Posterior vena cava (tissue), 2 donors: ENCODE measurements around the gene TMUB1. TPM values are rescaled to one million over a fixed set of nuclear protein-coding genes. Genes with fewer than 3 reads are reported as not detected.
A peak's percentile ranks its signal among the peaks of the same experiment; 100 is the strongest.

Source experiments
- DNase-seq: peaks from one replicate; pipeline ENCODE4 v3.0.0-alpha.2; 2020; ENCODE audit warnings: low spot score
- intact Hi-C, 2 donors: fragments of 100-400 bp; cut with DNase I; formaldehyde crosslinking; loops; one replicate each; pipeline versions ENCODE4 v1.14.1 to v1.14.2; 2022 to 2023
- total RNA-seq, 2 donors: library from RNA; stranded (reverse); fragmentation: NEBNext Ultra II Directional; extraction: Animal tissue kit (Norgen Biotek cat#: 25700); gene quantifications; one replicate each; pipeline ENCODE4 v1.2.1, GENCODE V29; 2021
- donor health status: DM: yes; HTN: yes; CAD: no.
- donor health status: DM: yes; HTN: yes; CAD: no.

TMUB1 gene
- total RNA-seq, 2 donors from 2014 or later: 27.4 to 27.7 TPM

- intact Hi-C loops: loop anchor here in 1 of 2 donors (5.0 kb wide), 2 partner anchors 74 to 214 kb away; no protein-coding TSS in a partner anchor
- DNase-seq: peak; percentile 93
Measured at GRCh38 chr7:151110941-151111645, 27.8 kb upstream of the TMUB1 start.

DNA sequence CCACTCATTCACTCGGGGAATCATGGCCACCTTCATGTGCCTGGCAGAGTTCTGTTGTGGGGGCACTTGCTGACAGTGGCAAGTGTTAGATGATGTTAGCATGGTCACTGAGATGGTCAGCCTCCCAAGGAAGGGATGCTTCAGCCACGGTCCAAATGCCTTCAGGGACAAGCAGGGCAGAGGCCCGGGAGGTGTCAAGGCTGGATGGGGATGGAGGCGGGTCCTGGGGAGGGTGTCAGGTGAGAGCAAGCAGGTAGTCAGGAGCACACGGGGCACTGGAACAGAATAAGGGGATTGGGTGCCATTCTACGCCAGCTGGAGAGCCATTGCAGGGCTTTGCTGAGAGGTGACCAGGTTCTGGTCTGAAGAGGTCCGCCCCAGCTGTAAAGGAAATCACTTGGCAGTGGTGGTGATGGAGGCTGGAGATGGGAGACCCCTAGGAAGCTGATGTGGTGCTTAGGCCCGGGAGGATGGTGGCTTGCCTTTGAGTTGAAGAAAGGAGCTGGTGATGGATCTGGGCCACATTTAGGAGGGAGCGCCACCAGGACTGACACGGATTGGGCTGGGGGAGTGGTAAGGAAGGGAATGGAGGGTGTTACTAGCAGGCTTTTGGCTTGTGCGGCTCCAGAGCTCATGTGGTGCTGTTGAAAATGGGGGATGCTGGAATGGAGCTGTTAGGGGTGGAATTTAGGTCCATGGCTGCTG lies 27.1 kb upstream of the TMUB1 start:
- intact Hi-C loops: loop anchor here in 1 of 2 donors (5.0 kb wide), 2 partner anchors 73 to 213 kb away; no protein-coding TSS in a partner anchor
- DNase-seq: no peak

DNA sequence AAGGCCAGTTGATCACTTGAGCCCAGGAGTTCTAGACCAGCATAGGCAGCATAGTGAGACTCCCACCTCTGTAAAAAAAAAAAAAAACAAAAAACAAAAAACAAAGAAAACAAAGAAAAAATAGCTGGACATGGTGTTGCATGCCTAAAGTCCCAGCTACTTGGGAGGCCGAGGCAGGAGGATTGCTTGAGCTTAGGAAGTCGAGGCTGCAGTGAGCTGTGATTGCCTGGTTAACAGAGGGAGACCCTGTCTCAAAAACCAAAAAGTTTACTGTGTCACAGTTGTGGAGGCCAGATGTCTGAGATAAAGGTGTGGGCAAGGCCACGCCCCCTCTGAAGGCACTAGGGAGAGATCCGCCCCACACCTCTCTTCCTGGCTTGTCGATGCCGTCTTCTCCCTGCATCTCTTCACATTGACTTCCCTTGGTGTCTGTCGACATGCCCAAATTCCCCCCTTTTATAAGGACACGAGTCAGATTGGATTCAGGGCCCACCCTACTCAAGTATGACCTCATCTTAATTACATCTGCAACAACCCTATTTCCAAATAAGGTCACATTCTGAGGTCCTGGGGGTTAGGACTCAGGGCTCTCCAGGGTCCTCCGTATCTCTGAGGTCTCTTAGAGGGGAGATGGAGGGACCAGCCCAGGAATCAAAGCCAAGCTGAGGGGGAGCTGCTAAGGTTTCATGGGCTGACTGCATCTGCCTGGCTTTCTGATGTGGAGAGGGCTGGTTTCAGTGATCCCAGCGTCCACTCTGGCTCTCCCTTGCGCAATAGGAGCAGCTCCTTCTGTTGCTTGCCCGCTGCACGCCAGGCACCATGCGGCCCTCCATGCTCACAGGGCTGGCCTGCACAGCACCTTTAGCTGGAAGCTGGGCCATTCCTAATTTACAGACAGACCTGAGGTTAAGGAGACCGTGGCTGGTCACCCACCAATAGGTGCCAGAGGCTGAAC lies 26.1 kb upstream of the TMUB1 start:
- DNase-seq: no peak
- intact Hi-C loops: loop anchor here (2.0 to 5.0 kb wide), 3 partner anchors 19 to 212 kb away; no protein-coding TSS in a partner anchor

GRCh38 chr7:151107882-151108281 lies 24.6 kb upstream of the TMUB1 start:
- DNase-seq: no peak
- intact Hi-C loops: loop anchor here in 1 of 2 donors (2.0 kb wide), 1 partner anchor 17 kb away; no protein-coding TSS in a partner anchor

DNA sequence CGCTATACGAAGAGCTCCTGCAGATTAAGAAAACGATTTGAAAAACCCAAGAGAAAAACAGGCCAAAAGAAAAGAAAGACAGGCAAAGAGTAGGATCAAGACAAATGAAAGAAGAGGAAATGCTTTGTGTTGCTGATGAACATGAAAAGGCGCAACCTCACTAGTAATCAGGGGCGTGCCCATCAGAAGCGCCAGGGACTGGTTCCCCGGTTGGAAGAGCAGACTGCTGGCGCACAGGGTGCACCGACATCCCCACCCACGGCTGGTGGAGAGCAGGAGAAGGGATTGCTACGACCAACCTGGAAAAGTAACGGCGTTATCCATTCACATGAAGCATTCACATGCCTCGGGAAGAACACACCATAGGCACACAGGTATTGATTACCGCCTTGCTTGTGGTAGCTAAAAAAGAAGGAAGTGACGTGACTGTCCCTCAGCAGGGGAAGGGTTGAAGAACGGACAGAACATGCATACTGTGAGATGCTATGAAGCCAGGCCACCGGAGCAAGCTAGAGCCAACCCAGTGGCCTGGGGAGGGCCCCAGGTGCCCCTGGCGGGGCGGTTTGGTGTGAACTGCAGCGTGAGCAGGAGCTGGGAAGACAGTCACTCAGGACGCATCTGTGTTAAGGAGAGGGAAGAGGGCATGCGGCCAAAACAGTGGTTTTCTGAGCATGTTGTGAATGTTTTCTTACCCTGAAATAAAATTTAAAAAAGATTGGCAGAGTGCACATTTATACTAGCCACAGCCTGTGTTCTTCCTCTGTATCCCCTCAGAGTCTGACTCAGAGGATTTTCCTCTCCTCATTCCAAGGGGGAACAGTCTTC lies 21.3 kb upstream of the TMUB1 start:
- no peak for DNase-seq
- intact Hi-C loops: no loop called here

DNA sequence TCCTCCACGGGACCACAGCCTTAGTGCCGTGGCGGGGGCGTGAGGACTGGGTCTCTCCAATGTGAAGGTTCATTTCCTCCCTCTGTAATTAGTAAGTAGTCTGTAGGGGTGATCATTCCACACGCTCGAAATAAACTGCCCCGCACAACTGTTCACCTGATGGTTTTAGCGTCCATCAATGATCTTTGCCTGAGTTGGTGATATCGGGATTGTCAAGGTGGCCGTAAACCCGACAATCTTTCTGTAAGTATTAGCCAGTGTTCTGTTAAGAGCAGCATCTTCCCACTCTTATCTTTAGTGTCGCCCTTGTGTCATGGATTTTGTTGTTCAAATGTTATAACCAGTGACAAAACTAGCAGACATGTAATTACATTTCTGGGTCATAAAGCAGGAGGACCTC lies 20.7 kb upstream of the TMUB1 start:
- DNase-seq: no peak
- intact Hi-C loops: no loop called here

GRCh38 chr7:151102991-151103390 lies 19.7 kb upstream of the TMUB1 start:
- no peak for DNase-seq
- intact Hi-C loops: no loop called here

DNA sequence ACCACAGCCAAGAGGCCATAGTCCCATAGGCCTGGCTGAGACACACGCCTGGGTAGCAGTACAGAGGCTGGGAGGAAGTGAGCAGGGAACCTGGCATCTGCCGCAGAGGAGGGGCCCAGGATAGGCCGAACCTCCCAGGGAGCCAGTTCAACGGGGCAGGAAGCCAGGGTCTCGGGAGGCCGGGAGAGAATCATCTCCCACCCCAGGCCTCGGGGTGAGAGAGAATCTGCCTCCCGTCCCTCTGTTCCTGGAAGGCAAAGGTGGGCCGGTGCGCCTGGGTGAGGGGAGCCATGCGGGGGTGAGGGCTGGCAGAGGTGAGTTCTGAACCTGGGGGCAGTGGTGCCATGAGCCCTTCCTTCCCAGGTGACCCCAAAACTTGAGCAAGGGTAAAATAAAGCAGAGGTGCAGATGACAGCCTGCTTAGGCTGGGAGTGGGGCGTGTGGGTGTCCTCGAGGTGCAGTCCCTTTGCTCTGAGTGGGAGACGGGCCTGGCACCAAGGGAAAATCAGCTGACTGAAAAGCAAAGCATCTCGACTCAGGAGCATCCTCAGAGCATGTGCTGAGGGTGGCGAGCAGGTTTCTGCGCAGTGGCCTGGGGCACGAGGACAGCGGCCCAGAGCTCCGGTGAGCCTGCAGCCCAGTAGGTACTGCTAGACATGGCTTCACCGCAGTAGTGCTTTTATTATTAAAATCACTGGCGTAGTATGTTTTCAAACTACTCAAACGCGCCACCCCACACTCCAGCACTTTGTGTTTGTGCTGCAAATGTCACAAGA lies 18.5 kb upstream of the TMUB1 start:
- DNase-seq: no peak
- intact Hi-C loops: no loop called here

- intact Hi-C loops: no loop called here
- DNase-seq: no peak
Measured at GRCh38 chr7:151100921-151101320, 17.6 kb upstream of the TMUB1 start.

DNA sequence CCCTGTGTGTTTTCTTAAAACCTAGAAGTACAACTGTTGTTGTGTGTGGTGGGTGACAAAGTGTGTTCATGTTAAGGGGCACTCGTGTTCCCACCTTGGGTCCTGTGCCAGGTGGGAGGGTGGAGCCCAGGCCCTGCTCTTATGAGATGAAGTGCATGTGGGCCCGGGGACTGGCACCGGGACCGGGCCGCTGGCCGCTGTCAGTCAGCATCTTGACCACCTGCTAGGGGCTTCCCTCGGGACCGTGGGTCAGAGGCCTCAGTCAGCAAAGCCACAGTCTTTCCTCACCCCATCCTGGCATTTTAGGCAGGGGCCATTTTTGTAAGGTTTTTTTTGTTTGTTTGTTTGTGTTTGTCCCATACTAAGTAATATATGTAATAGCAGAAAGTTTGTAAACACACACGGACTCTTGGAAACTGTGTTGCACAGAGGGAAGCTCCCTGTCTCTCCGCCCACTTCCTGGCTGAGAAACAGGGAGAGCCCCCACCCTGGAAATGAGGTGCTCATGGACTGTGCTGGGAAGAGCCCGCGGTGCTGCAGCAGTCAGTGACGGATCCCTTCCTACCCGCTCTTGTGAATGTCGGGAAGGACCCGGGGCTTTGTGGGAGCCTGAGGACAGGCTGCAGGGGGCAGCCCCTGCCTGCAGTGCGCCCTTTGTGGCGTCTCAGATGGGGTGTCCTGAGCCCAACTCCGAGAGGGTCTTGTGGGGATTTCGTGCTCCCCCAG lies 16.4 kb upstream of the TMUB1 start:
- intact Hi-C loops: loop anchor here in 1 of 2 donors (10.0 kb wide), 1 partner anchor 55 kb away; the partner anchor contains the start of gene ASIC3
- no peak for DNase-seq

DNA sequence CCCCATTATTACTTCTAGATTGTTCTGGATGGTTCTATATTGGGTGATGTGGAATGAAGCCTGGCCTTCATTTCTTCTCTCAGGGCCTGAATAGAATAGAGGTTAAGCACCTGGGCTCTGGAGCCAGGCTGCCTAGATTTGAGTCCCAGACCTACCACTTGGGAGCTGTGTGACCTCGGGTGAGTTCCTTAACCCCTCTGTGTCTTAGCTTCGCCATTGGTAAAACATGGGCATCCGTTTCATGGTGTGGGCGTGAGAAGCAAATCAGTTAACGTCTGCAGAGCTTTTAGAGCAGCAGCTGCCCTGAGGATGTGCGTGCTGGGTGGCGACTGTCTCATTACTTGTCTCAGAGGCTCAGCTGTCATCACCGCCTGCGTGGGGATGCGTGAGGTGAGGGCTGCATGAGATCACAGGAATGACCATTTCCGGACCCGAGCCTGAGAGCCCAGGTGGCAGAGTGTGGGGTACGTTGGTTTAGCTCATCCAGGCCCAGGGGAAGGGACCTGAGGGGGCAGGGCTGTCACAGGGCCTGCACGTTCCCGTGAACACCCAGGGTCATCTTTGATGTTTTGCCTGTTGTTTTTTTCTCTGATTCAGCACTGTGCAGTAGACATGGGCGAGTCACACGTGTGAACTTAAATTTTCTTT lies 12.7 kb upstream of the TMUB1 start:
- no peak for DNase-seq
- intact Hi-C loops: loop anchor here in 1 of 2 donors (10.0 kb wide), 1 partner anchor 51 kb away; the partner anchor contains the start of gene ASIC3

DNA sequence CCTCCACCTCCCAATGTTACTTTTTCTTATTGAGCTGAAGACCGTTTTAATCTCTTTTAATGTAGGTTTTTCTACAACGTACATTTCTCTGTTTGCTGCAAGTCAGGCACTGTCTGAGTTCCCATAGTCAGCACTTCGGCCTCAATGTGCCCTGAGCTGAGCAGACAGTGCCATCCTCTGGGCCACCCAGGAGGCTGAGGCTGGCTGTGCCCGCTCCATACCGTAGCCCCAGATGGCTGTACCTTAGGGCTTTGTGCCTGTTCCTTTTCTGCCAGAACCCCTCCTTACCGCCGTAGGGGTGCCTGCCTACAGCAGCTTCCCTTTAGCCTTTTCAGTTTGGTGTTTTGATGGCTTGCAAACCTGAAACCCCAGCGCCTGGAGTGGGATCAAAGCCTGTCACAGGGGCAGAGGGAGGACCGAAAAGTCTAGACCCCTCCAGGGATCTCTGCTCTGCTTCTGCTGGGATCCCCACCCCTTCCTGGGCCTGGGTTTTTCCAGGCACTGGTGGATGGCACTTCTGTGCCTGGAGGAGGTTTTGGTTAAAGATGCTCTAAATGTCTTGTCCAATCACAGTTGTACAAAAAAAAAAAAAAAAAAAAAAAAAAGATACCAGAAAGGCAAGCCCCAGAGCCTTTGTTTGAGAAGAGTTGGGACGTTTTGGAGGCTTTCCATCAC lies 12.0 kb upstream of the TMUB1 start:
- intact Hi-C loops: loop anchor here in 1 of 2 donors (10.0 kb wide), 1 partner anchor 50 kb away; the partner anchor contains the start of gene ASIC3
- DNase-seq: no peak

DNA sequence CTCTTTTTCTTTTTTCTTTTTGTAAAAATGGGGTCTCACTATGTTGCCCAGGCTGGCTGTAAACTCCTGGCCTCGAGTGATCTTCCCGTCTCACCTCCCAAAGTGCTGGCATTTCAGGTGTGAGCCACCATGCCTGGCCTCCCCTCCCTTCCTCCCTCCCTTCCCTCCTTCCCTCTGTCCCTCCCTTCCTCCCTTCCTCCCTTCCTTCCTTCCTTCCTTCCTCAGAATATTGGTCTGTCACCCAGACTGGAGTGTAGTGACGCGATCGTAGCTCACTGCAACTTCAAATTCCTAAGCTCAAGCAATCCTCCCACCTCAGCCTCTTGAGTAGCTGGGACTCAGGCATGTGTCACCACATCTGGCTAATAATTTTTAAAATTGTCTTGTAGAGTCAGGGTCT lies 11.4 kb upstream of the TMUB1 start:
- intact Hi-C loops: loop anchor here in 1 of 2 donors (10.0 kb wide), 1 partner anchor 50 kb away; the partner anchor contains the start of gene ASIC3
- DNase-seq: no peak

DNA sequence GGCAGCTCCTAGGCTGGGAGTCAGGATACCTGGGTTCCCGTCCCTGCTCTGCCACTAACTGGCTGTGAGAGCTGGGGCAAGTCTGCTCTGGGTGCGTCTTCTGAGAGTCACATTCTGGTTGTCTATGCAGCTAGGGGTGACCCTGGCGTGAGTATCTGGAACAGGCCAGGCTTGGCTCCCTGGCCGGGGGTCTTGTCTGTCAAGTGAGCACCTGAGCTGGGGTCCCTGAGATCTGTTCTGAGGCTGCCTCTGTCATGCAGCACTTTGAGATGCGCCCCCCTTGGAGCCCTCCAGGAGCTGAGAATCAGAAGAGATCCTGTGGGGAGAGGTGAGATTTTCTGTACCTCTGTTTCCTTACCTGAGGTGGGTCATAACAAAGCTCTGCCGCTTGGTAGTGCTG lies 10.5 kb upstream of the TMUB1 start:
- intact Hi-C loops: loop anchor here in 1 of 2 donors (10.0 kb wide), 1 partner anchor 49 kb away; the partner anchor contains the start of gene ASIC3
- no peak for DNase-seq

DNA sequence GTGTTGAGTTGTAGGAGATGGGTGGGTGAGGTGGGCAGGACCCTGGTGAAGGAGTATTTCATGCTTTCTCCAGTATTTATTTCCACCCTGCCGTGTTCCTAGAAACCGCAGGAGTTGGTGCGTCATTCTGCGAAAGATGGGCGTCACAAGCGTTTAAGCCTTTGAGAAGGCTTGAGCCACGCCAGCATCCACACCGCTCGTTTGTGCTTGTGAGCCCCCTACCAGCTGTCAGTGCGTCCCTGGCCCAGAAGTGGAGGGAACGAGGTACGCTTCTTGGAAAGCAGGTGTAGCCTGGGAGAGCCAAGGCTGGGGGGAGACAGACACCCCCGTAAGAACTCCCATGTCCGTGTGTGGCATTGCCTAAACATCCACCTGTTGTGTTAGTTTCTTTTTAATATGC lies 8.7 kb upstream of the TMUB1 start:
- DNase-seq: no peak

GRCh38 chr7:151091431-151091830 lies 8.1 kb upstream of the TMUB1 start:
- no peak for DNase-seq
- intact Hi-C loops: loop anchor here in 1 of 2 donors (2.0 to 10.0 kb wide), 2 partner anchors 17 to 47 kb away; partner anchors contain the start of gene ASIC3

More for the DNA sequence above, 8.7 kb upstream of the TMUB1 start:
- intact Hi-C loops: loop anchor here in 1 of 2 donors (2.0 to 10.0 kb wide), 2 partner anchors 17 to 47 kb away; partner anchors contain the start of gene ASIC3
